GM19193 (cell line): ENCODE measurements around the gene PTGR1.

Experiments
- POLR2A ChIP-seq: IDR thresholded peaks from 4 replicates; pipeline ENCODE4 v1.6.1; 2011; ENCODE audit not compliant: insufficient read depth, insufficient read length; ENCODE audit errors: extremely low read depth

The PTGR1 gene

GRCh38 chr9:111628411-111628810 is 29.0 kb upstream of the PTGR1 start:
- TF ChIP-seq POLR2A, result no peak

DNA sequence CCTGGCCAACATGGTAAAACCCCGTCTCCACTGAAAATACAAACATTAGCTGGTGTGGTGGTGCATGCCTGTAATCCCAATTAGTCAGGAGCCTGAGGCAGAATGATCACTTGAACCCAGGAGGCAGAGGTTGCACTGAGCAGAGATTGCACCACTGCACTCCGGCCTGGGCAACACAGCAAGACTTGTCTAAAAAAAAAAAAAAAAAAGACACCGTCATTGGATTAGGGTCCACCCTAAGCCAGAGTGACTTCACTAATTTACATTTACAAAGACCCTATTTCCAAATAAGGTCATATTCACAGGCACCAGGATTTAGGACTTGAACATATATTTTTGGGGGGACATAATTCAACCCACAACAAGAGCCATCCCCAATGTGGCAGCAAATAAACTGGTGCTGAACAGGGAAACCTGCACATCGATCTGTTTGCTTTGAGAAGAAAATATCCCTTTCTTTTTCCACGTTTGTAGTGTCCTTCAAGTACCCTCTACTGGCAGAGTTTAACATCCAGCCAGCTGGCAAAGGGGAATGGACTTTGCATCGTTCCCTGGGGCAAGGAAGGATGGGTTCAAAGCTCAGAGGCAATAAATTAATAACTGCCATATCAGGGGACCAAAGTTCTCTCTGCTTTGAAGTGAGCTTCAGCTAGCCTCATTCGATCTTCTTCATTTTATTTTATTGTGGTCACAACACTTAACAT is 28.0 kb upstream of the PTGR1 start:
- no peak for TF ChIP-seq POLR2A

GRCh38 chr9:111622626-111623025 is 23.2 kb upstream of the PTGR1 start:
- TF ChIP-seq POLR2A, result no peak

- TF ChIP-seq POLR2A, result no peak
Observed at GRCh38 chr9:111621895-111622480, 22.5 kb upstream of the PTGR1 start.

- TF ChIP-seq POLR2A, result no peak
Observed at GRCh38 chr9:111615928-111616327, 16.5 kb upstream of the PTGR1 start.

GRCh38 chr9:111613436-111614040 is 14.1 kb upstream of the PTGR1 start:
- no peak for TF ChIP-seq POLR2A

GRCh38 chr9:111610845-111611244 is 11.4 kb upstream of the PTGR1 start:
- no peak for TF ChIP-seq POLR2A

GRCh38 chr9:111610149-111610548 is 10.7 kb upstream of the PTGR1 start:
- TF ChIP-seq POLR2A, result no peak

- no peak for TF ChIP-seq POLR2A
Observed at GRCh38 chr9:111605041-111605559, 5.7 kb upstream of the PTGR1 start.

DNA sequence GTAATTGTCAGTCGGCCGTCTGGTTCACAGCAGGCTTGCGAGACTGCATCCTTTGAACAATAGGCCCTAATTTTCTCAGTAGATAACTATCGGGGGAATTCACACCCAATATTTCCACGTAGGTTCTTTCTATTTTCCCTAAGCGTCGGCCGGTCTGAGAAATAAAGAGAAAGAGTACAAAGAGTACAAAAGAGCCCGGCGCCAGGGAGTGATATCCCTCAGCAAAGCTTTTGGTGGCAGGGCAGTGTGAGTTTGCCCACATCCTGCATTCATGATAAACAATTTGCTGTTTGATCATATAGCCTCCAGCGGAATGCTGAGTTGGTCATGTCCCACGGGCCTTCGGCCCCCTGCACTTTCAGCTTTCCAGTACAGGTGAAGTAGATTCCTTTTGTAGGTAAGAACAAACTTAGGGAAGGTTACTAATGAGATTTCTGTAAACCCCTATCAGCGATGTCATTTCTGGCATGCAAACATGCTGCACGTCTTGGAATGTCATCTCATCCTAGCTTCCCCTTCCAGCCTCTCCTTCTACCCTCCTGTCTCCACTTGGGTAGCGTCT is 4.7 kb upstream of the PTGR1 start:
- no peak for TF ChIP-seq POLR2A

- no peak for TF ChIP-seq POLR2A
Observed at GRCh38 chr9:111603041-111603440, 3.6 kb upstream of the PTGR1 start.

DNA sequence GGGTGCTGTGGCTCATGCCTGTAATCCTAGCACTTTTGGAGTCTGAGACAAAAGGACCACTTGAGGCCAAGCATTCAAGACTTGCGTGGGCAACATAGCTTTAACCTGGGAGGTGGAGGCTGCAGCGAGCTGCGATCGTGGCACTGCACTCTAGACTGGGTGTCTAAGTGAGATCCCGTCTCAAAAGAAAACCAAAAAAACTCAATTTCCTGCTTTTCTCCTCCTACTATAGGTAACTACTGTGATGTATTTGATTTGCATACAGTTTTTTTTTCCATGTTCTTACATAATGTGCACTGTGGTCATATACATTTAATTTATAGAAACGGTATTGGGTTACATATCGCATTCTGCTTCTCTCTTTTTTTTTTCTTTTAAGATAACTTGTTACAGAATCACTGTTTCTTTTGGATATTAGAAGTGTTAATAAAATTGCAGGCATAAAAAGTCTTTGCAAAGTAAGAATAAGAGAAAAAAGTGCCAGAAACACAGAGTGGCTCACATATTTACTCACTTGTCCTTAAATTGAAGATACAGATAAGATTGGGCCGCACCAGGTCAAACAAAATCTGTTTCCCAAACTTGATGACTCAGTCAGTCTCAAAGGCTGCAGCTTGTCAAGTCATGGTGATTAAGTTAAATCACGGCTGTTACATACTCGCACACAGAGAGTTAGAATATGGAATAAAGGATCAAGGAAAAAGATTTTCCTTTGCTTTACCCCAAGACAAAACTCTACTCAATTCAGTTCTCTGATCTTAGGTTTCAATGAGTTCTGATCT is 2.0 kb upstream of the PTGR1 start:
- no peak for TF ChIP-seq POLR2A

GRCh38 chr9:111599955-111600343 is 502 bp upstream of the PTGR1 start:
- no peak for TF ChIP-seq POLR2A

DNA sequence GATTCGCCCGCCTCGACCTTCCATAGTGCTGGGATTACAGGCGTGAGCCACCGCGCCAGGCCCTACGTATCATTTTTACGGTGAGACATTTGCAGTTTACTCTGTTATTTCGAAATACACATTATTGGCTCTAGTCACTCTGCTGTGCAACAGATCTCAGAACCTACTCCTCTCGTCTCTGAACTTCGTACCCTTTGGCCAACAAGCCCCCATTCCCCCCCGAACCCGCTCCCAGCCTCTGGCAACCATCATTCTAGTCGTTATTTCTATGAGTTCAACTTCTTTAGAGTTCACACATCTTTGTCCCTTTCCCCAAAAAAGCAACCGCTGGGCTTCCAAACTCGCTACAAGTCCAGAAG is 735 bp downstream of the PTGR1 start:
- TF ChIP-seq POLR2A, result no peak
